ENCODE results near the gene CNGA2.

Gene CNGA2

GRCh38 chrX:151711154-151711553 lies 23.4 kb upstream of the CNGA2 start:
- no peak overlapping the region for H3K27ac ChIP-seq
- no peak for DNase-seq (ENCODE audit: low read depth, low spot score)

DNA sequence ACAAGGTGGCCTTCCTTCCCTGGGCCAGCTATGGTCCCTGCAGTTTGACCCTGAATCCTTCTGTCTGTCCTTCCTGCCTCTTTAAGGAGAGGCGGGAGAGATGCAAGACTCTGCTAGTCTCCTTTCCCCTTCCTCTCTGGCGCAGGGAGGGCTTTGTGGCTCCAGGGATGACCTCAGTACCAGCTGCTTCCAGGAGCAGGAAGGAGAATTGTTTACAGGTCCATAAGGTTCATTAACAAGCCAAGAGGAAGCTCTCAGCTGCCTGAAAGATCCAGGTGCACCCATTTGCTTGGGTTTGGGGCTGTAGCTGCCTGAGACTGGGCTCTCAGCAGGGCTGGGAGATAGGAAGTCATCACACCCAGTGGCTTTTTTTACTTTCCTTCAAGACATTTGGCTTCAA lies 22.8 kb upstream of the CNGA2 start:
- H3K27ac ChIP-seq = no peak overlapping the region
- no peak for DNase-seq (ENCODE audit: low read depth, low spot score)

DNA sequence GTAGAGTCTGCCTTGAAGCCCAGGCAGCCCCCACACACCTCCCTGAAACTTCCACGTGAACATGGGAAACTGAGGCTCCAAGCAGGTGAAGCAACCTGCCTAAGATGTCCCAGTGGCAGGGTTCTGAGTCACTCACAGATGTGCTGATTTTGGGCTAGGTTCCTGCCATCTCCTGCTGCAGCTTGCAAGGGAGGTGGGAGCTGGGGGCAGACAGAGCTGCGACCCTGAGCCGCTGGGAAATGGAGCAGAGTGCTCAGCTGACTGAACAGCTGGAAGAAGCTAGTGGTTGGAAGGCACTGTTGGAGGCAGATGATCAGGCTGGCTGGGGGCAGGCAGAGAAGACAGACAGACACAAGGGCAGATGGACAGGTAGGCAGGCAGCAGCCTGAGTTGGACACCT lies 22.3 kb upstream of the CNGA2 start:
- no peak for DNase-seq (ENCODE audit: low read depth, low spot score)
- no peak overlapping the region for H3K27ac ChIP-seq

- H3K27ac ChIP-seq = no peak overlapping the region
- DNase-seq (ENCODE audit: low read depth, low spot score) = no peak
These were observed 20.7 kb upstream of the CNGA2 start for GRCh38 chrX:151713849-151714248.

DNA sequence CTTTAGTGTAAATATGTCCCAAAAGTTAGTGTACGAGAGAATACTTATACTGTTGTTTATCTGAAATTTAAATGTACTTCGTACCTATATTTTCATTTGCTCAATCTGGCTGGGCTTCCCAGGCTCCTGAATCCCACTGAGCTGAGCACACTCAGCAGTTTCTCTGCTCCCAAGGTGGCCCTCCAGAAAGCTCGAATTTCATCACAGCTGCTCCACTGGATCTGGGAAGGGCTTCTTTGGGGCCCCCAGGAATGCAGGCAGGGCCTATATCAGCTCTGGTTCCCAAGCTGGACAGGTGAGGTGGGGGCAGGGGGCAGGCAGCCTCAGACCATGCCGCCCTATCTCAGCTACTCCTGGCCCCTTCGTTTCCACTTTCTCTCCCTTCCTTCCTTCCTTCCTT lies 20.2 kb upstream of the CNGA2 start:
- H3K27ac ChIP-seq = no peak overlapping the region
- no peak for DNase-seq (ENCODE audit: low read depth, low spot score)

DNA sequence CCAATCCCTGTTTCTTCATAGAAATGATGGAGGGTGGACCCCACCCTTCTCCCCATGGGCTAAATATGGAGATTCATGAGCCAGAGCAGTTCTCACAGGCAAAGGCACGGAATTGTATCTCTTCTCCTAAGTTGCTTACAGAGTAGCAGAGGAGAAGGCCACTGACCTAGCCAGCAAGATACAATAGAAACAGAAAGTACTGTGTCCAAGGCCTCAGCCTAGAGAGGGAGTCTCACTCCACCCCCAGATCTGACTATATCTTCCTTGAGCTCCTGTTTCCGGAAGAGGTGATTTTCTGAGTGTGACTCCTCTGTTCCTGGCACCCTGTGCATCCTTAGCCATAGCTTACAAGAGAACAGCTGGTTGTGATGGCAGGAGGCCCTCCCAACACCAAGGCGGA lies 18.8 kb upstream of the CNGA2 start, which contains the start of gene FATE1:
FATE1 (plus strand) TSS at position 284 of the 400 bp plus-strand sequence; CDS start at position 369, 85 bp downstream.
- DNase-seq (ENCODE audit: low read depth, low spot score) = no peak
- H3K27ac ChIP-seq = no peak within 1 kb of the TSS

- DNase-seq (ENCODE audit: low read depth, low spot score) = no peak
- no peak overlapping the region for H3K27ac ChIP-seq
These were observed 12.2 kb upstream of the CNGA2 start for GRCh38 chrX:151722241-151722846.

- H3K27ac ChIP-seq = no peak overlapping the region
- no peak for DNase-seq (ENCODE audit: low read depth, low spot score)
These were observed 11.3 kb upstream of the CNGA2 start for GRCh38 chrX:151723156-151723760.

DNA sequence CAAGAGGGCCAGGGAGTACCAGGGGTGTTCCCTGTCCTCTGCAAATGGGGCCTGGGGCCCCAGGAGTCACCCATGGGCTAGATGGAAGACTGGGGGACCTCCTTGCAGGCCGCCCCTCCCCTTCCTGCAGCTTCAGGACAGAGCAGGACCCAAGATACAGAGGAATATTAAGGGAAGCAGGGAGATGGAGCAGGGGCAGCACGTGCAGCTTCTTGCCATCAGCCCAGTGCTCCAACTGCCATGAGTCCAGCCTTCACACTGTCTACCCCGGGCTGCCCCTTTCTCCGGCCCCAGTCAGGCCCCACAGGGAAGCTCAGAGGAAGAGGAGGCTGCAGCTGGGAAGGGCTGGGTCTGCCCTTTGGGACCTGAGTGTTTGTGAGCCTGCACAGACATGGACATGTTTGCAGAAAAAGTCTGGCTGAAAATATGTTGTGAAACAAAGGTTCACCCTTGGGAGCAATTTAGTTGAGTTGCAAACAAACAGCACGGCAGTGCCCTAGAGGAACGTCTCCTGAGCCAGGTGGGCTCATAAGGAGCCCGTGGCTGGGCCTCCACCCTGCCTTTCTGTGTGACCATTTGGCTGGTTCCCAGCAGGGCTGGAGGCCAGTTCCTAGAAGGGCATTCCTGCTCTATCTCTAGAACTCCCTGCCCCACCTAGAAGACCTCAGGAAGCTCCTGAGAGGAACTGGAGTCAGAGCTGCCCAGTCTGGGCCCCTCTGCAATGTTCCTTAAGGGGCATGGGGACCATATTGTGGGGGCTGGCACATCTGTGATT lies 9.8 kb upstream of the CNGA2 start:
- no peak for DNase-seq (ENCODE audit: low read depth, low spot score)
- no peak overlapping the region for H3K27ac ChIP-seq

GRCh38 chrX:151725338-151725614 lies 9.3 kb upstream of the CNGA2 start:
- no peak for DNase-seq (ENCODE audit: low read depth, low spot score)
- no peak overlapping the region for H3K27ac ChIP-seq

DNA sequence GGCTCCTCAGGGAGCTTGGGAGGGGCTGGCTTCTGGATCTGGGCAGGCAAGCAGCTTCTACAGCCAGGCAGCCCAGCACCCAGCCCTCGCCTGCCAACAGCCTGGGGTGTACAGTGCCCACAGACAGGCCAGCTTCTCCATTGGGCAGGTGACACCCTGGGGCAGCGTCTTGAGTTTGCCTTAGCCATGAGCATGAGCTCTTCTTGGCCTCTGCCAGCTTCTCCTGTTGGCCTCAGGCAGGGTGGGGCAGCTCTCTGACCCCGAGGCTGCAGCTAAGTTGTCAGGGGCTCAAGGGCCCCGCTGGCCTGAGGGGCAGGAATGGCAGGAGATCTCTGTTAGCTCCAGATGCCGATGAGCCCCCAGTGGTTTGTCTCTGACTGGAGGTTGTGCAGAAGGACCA lies 7.8 kb upstream of the CNGA2 start:
- no peak for DNase-seq (ENCODE audit: low read depth, low spot score)
- no peak overlapping the region for H3K27ac ChIP-seq

- DNase-seq (ENCODE audit: low read depth, low spot score) = no peak
- H3K27ac ChIP-seq = no peak overlapping the region
These were observed 7.2 kb upstream of the CNGA2 start for GRCh38 chrX:151727346-151727745.

- H3K27ac ChIP-seq = no peak overlapping the region
- no peak for DNase-seq (ENCODE audit: low read depth, low spot score)
These were observed 5.4 kb upstream of the CNGA2 start for GRCh38 chrX:151729056-151729725.

DNA sequence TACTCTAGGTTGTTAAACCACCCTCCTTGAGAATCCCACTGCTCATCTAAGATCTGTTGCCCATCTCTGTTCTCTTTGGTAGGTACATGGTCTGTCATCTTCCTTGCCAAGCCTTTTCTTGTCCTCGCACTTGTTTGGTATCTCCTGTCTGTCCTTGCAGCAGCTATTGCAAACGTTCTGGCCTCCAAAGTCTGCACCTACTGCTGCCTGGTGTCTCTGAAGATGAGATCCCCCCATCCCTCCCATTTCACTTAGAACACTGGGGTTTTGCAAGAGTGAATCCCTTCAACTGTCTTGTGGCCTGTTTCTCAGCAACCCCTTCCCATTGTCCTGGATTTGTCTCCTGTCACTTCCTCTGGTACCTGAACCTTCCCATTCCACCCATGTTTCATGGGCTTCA lies 673 bp downstream of the CNGA2 start:
- DNase-seq (ENCODE audit: low read depth, low spot score) = no peak
- H3K27ac ChIP-seq = no peak overlapping the region

GRCh38 chrX:151736685-151737084 lies 2.1 kb downstream of the CNGA2 start:
- DNase-seq (ENCODE audit: low read depth, low spot score) = no peak
- H3K27ac ChIP-seq = no peak overlapping the region

- no peak overlapping the region for H3K27ac ChIP-seq
- no peak for DNase-seq (ENCODE audit: low read depth, low spot score)
These were observed 2.9 kb downstream of the CNGA2 start for GRCh38 chrX:151737494-151737893.

GRCh38 chrX:151738751-151739150 lies 4.2 kb downstream of the CNGA2 start:
- H3K27ac ChIP-seq = no peak overlapping the region
- DNase-seq (ENCODE audit: low read depth, low spot score) = no peak

GRCh38 chrX:151741606-151742005 lies 7.1 kb downstream of the CNGA2 start:
- DNase-seq (ENCODE audit: low read depth, low spot score) = no peak
- no peak overlapping the region for H3K27ac ChIP-seq

DNA sequence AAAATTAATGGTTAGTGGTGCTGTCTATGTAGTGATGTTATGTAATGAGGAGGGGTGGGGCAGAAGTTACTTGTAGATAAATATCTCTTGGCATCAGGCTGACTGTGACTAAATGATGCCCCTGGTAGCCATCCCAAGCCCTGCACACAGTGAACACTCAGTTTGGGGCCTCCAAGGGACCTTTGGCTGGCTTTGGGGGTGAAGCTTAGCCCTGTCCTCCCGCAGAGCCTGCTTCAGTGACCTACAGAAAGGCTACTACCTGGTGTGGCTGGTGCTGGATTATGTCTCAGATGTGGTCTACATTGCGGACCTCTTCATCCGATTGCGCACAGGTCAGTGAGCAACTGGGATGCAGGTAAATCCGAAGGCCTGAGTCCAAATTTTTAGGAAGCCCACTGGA lies 7.8 kb downstream of the CNGA2 start:
- no peak overlapping the region for H3K27ac ChIP-seq

GRCh38 chrX:151743651-151744470 lies 9.3 kb downstream of the CNGA2 start:
- DNase-seq (ENCODE audit: low read depth, low spot score) = no peak
- H3K27ac ChIP-seq = no peak overlapping the region

More for the DNA sequence above, 7.8 kb downstream of the CNGA2 start:
- DNase-seq (ENCODE audit: low read depth, low spot score) = no peak

Measured in epithelial cell of prostate (primary cell).